ENCODE results near the gene EMC6.

DNA sequence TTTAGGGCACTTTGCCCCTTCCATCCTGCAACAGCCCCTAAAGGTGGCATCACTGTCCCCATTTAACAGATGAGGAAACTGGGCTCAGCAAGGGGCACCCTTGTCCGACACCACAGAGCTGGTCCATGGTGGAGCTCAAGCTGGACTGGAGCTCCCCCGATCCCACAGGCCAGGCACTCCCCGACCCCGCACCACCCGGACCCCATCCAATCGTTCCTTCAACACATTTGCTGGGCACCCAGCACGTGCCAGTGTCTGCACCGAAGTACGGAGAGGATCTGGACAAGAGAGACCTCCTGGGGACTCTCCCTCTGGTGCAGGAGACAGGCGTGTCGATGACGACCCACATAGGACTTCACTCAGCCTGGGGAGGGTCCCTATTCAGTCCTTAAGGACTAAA is 13.4 kb downstream of the EMC6 start:
- TF ChIP-seq, protein P1, sequence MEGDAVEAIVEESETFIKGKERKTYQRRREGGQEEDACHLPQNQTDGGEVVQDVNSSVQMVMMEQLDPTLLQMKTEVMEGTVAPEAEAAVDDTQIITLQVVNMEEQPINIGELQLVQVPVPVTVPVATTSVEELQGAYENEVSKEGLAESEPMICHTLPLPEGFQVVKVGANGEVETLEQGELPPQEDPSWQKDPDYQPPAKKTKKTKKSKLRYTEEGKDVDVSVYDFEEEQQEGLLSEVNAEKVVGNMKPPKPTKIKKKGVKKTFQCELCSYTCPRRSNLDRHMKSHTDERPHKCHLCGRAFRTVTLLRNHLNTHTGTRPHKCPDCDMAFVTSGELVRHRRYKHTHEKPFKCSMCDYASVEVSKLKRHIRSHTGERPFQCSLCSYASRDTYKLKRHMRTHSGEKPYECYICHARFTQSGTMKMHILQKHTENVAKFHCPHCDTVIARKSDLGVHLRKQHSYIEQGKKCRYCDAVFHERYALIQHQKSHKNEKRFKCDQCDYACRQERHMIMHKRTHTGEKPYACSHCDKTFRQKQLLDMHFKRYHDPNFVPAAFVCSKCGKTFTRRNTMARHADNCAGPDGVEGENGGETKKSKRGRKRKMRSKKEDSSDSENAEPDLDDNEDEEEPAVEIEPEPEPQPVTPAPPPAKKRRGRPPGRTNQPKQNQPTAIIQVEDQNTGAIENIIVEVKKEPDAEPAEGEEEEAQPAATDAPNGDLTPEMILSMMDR (conservative IDR thresholded peaks at IDR 0.05; ENCODE audit: low read depth, low read length) = no peak
- no peak for TF ChIP-seq CEBPB (IDR thresholded peaks at IDR 0.05; ENCODE audit: low read depth, low read length)
- no peak for TF ChIP-seq RCOR1 (IDR thresholded peaks at IDR 0.05; ENCODE audit: insufficient replicate concordance, low read length)
- TF ChIP-seq MAZ (IDR thresholded peaks at IDR 0.05; ENCODE audit: borderline replicate concordance, low read depth, low read length) = no peak
- no peak for TF ChIP-seq CHD1 (IDR thresholded peaks at IDR 0.05; ENCODE audit: low read depth, low read length)
